ENCODE data around the gene CDK14.

The CDK14 gene

GRCh38 chr7:90657481-90657880 is 61.4 kb downstream of the CDK14 start:
- TF ChIP-seq EP300 (IDR thresholded peaks at IDR 0.05; ENCODE audit: borderline replicate concordance) (no peak), RAD21 (IDR thresholded peaks at IDR 0.05; ENCODE audit: low read depth) (no peak), CEBPB (IDR thresholded peaks at IDR 0.05) (no peak), REST (IDR thresholded peaks at IDR 0.05; ENCODE audit: low read depth) (no peak), TCF12 (IDR thresholded peaks at IDR 0.05; ENCODE audit: low read depth) (no peak), ZBTB7A (IDR thresholded peaks at IDR 0.05; ENCODE audit: low read depth) (no peak), FOXM1 (IDR thresholded peaks at IDR 0.05; ENCODE audit: borderline replicate concordance, low read depth) (no peak), TEAD4 (IDR thresholded peaks at IDR 0.05) (no peak)
- TF ChIP-seq, protein P1, sequence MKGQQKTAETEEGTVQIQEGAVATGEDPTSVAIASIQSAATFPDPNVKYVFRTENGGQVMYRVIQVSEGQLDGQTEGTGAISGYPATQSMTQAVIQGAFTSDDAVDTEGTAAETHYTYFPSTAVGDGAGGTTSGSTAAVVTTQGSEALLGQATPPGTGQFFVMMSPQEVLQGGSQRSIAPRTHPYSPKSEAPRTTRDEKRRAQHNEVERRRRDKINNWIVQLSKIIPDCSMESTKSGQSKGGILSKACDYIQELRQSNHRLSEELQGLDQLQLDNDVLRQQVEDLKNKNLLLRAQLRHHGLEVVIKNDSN (IDR thresholded peaks at IDR 0.05) = no peak

DNA sequence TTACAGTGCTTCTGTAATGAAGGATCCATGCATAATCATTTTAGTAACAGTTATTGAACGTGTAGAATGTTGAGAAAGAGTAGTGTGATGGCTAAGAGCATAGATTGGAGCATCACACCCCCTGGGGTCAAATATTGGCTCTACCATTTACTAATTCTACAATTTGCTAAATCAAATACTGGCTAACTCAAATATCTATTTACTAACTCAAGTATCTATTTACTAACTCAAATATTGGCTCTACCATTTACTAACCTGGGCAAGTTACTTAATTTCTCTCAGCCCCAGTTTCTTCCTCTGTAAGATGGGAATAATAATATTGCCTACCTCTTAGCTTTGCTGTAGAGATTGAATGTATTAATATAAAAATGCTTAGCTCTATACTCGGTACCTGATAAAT is 64.0 kb downstream of the CDK14 start:
- no peak for TF ChIP-seq TCF12 (IDR thresholded peaks at IDR 0.05; ENCODE audit: low read depth)
- no peak for TF ChIP-seq ZBTB7A (IDR thresholded peaks at IDR 0.05; ENCODE audit: low read depth)
- TF ChIP-seq TAF1 (IDR thresholded peaks at IDR 0.05; ENCODE audit: low read depth) = no peak
- no peak for TF ChIP-seq REST (IDR thresholded peaks at IDR 0.05; ENCODE audit: low read depth)
- no peak for TF ChIP-seq EP300 (IDR thresholded peaks at IDR 0.05; ENCODE audit: borderline replicate concordance)
- no peak for TF ChIP-seq CREB1 (IDR thresholded peaks at IDR 0.05; ENCODE audit: low read depth)
- TF ChIP-seq NFIC (IDR thresholded peaks at IDR 0.05) = no peak
- TF ChIP-seq, protein P1 (IDR thresholded peaks at IDR 0.05) = no peak
- TF ChIP-seq FOXM1 (IDR thresholded peaks at IDR 0.05; ENCODE audit: borderline replicate concordance, low read depth) = no peak
- TF ChIP-seq RAD21 (IDR thresholded peaks at IDR 0.05; ENCODE audit: low read depth) = no peak
- no peak for TF ChIP-seq MAX (IDR thresholded peaks at IDR 0.05)
- TF ChIP-seq TEAD4 (IDR thresholded peaks at IDR 0.05) = no peak
- no peak for TF ChIP-seq EGR1 (IDR thresholded peaks at IDR 0.05)
- TF ChIP-seq CEBPB (IDR thresholded peaks at IDR 0.05) = no peak
- no peak for TF ChIP-seq YY1 (IDR thresholded peaks at IDR 0.05; ENCODE audit: low read depth)

- TF ChIP-seq TEAD4 (IDR thresholded peaks at IDR 0.05) (peak; percentile 40; the same call in 1 of the 2 replicates), MAX (IDR thresholded peaks at IDR 0.05) (peak; percentile 47), CEBPB (IDR thresholded peaks at IDR 0.05) (no peak), EGR1 (IDR thresholded peaks at IDR 0.05) (no peak), EP300 (IDR thresholded peaks at IDR 0.05; ENCODE audit: borderline replicate concordance) (peak; percentile 40; the same call in 1 of the 2 replicates), RAD21 (IDR thresholded peaks at IDR 0.05; ENCODE audit: low read depth) (no peak), NFIC (IDR thresholded peaks at IDR 0.05) (peak; percentile 37; the same call in 1 of the 2 replicates), TCF12 (IDR thresholded peaks at IDR 0.05; ENCODE audit: low read depth) (0 out of 2 replicates have a peak, but pooled peaks have one; percentile 27), REST (IDR thresholded peaks at IDR 0.05; ENCODE audit: low read depth) (no peak), FOXM1 (IDR thresholded peaks at IDR 0.05; ENCODE audit: borderline replicate concordance, low read depth) (no peak), YY1 (IDR thresholded peaks at IDR 0.05; ENCODE audit: low read depth) (no peak), TAF1 (IDR thresholded peaks at IDR 0.05; ENCODE audit: low read depth) (no peak), ZBTB7A (IDR thresholded peaks at IDR 0.05; ENCODE audit: low read depth) (no peak), CREB1 (IDR thresholded peaks at IDR 0.05; ENCODE audit: low read depth) (no peak)
- TF ChIP-seq, protein P1 (IDR thresholded peaks at IDR 0.05) = no peak; the same call in 1 of the 2 replicates
Observed at GRCh38 chr7:90660819-90661218, 64.7 kb downstream of the CDK14 start.
